GM12865 (cell line): ENCODE measurements around the gene ROR1.

Experiments used
- DNase-seq: peaks from one replicate; pipeline ENCODE4 v3.0.0; 2010; ENCODE audit warnings: low read depth
- H3K4me3 ChIP-seq: 2 replicates; pipeline ENCODE4 v1.5.1; 2011; ENCODE audit warnings: mild to moderate bottlenecking, low read depth, low read length, control low read depth
- TF ChIP-seq, protein P1 (sequence below): IDR thresholded peaks from 2 replicates; pipeline ENCODE4 v1.5.1; 2011; ENCODE audit warnings: low read length, control low read depth, low read depth, inconsistent platforms; ENCODE audit not compliant: insufficient read depth; ENCODE audit errors: missing control alignments

The ROR1 gene

DNA sequence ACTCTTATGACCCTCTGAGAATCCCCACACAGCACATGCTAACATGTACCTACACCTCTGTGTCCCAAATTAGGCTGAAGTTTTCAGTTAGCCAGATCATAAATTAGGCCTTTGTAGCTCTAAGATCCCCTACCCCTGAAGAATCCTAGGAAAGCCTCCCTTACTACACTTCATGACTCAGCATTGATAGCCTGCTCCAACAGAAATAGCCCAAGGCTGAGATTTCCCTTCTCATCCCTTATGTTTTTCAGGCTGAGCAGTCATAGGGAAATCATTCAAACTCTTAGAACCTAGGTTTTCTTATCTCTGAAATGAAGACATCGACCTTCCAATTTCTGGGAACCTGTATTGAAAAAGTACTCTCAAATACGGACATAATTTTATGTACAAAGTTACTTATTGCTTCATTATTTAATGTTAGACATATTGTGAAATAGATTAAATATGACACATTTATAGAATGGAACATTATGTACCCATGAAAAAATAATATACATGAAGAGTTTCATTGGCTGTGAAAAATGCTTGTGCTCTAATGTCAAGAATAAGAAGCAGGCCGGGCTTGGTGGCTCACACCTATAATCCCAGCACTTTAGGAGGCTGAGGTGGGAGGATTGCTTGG is 307.2 kb downstream of the ROR1 start:
- no peak overlapping the region for H3K4me3 ChIP-seq
- DNase-seq: no peak
- TF ChIP-seq, protein P1, sequence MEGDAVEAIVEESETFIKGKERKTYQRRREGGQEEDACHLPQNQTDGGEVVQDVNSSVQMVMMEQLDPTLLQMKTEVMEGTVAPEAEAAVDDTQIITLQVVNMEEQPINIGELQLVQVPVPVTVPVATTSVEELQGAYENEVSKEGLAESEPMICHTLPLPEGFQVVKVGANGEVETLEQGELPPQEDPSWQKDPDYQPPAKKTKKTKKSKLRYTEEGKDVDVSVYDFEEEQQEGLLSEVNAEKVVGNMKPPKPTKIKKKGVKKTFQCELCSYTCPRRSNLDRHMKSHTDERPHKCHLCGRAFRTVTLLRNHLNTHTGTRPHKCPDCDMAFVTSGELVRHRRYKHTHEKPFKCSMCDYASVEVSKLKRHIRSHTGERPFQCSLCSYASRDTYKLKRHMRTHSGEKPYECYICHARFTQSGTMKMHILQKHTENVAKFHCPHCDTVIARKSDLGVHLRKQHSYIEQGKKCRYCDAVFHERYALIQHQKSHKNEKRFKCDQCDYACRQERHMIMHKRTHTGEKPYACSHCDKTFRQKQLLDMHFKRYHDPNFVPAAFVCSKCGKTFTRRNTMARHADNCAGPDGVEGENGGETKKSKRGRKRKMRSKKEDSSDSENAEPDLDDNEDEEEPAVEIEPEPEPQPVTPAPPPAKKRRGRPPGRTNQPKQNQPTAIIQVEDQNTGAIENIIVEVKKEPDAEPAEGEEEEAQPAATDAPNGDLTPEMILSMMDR: no peak

GRCh38 chr1:64082459-64082858 is 308.6 kb downstream of the ROR1 start:
- H3K4me3 ChIP-seq: no peak overlapping the region
- no peak for DNase-seq
- TF ChIP-seq, protein P1: no peak

GRCh38 chr1:64084451-64084850 is 310.6 kb downstream of the ROR1 start:
- DNase-seq: no peak
- TF ChIP-seq, protein P1: no peak
- H3K4me3 ChIP-seq: no peak overlapping the region

- no peak for DNase-seq
- H3K4me3 ChIP-seq: no peak overlapping the region
- TF ChIP-seq, protein P1: no peak
Measured at GRCh38 chr1:64087768-64088167, 314.0 kb downstream of the ROR1 start.

DNA sequence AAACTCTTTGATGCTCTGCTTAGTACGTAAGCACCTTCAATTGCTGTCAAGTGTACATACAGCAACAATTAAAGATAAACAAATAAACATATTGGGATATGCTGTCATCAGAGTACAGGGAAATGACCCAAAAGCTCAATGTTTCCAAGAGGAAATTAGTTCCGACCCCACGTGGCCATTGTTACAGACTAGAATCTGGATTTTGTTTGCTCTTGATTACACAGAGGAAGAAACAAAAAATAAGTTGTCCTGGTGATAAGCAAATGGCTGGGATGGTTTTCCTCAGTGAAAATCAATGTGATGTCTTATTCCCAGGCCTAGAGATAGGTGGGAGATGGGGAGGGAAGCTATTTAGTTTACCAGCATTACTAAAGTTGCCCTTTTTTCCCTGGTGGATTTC is 316.6 kb downstream of the ROR1 start:
- no peak for DNase-seq
- H3K4me3 ChIP-seq: no peak overlapping the region
- TF ChIP-seq, protein P1: no peak

- TF ChIP-seq, protein P1: no peak
- DNase-seq: no peak
- no peak overlapping the region for H3K4me3 ChIP-seq
Measured at GRCh38 chr1:64092851-64093371, 319.1 kb downstream of the ROR1 start.

- no peak for DNase-seq
- no peak overlapping the region for H3K4me3 ChIP-seq
- TF ChIP-seq, protein P1: no peak
Measured at GRCh38 chr1:64093941-64094340, 320.1 kb downstream of the ROR1 start.
